PC-3 (cell line): ENCODE data around the gene NTPCR. TPM values are rescaled to one million over a fixed set of nuclear protein-coding genes. Genes with fewer than 3 reads are reported as not detected.

Experiments used
- ATAC-seq: fragments of 200-7000 bp; cut with Tn5 transposase; 2 replicates; pipeline ENCODE4 v1.9.1; 2020; ENCODE audit warnings: mild to moderate bottlenecking, moderate library complexity
- BruUV-seq: library from RNA; stranded (reverse); fragments of 400-500 nt; replicated peaks from 2 replicates; lab custom pipeline; 2021; lab: Mats Ljungman, UMichigan
- CTCF ChIA-PET: fragments of 300-600 bp; sonication (Branson Sonifier 250); formaldehyde crosslinking; loops from one replicate; lab custom pipeline; 2022; ENCODE audit warnings: antibody characterized with exemption; lab: Charles Lee
- POLR2A ChIA-PET: fragments of 300-600 bp; sonication (Branson Sonifier 250); formaldehyde crosslinking; loops from one replicate; lab custom pipeline; 2022; ENCODE audit warnings: antibody characterized with exemption; ENCODE audit not compliant: unreplicated experiment; lab: Charles Lee
- DNase-seq: peaks from one replicate; pipeline ENCODE4 v3.0.0-alpha.2; 2015
- H2AFZ ChIP-seq: fragments of 300-600 bp; sonication (generic); 2 replicates; pipeline ENCODE4 v1.6.0; 2016; ENCODE audit warnings: antibody characterized with exemption, low read length
- H3F3A ChIP-seq: fragments of 300-600 bp; sonication (generic); one replicate; pipeline ENCODE4 v1.6.0; 2017; ENCODE audit warnings: antibody characterized with exemption, low read length, control low read depth, mild to moderate bottlenecking; ENCODE audit not compliant: unreplicated experiment
- H3K27ac ChIP-seq: fragments of 300-600 bp; sonication (generic); 2 replicates; pipeline ENCODE4 v1.5.1; 2016; ENCODE audit warnings: mild to moderate bottlenecking, low read length
- H3K27me3 ChIP-seq: fragments of 300-600 bp; sonication (generic); 2 replicates; pipeline ENCODE4 v1.6.1; 2016; ENCODE audit warnings: low read length, mixed read lengths
- H3K36me3 ChIP-seq: fragments of 300-600 bp; sonication (generic); 2 replicates; pipeline ENCODE4 v1.6.1; 2016; ENCODE audit warnings: low read depth, mixed run types, low read length, mixed read lengths
- H3K4me1 ChIP-seq: fragments of 300-600 bp; sonication (generic); 2 replicates; pipeline ENCODE4 v1.5.1; 2016; ENCODE audit warnings: low read length; ENCODE audit not compliant: insufficient read depth
- H3K4me2 ChIP-seq: fragments of 300-600 bp; sonication (generic); 2 replicates; pipeline ENCODE4 v1.6.0; 2016; ENCODE audit warnings: low read length
- H3K4me3 ChIP-seq: fragments of 300-600 bp; sonication (generic); 2 replicates; pipeline ENCODE4 v1.5.1; 2016; ENCODE audit warnings: mild to moderate bottlenecking, low read length, mixed read lengths
- H3K79me2 ChIP-seq: fragments of 300-600 bp; sonication (generic); 2 replicates; pipeline ENCODE4 v1.6.1; 2017; ENCODE audit warnings: low read length, mixed read lengths
- H3K9ac ChIP-seq: fragments of 300-600 bp; sonication (generic); 2 replicates; pipeline ENCODE4 v1.6.0; 2016; ENCODE audit warnings: mild to moderate bottlenecking, low read length
- H3K9me2 ChIP-seq: fragments of 300-600 bp; sonication (generic); replicated peaks from 2 replicates; pipeline ENCODE4 v1.6.1; 2016; ENCODE audit warnings: mixed run types, low read length, mixed read lengths
- H3K9me3 ChIP-seq: fragments of 300-600 bp; sonication (generic); 2 replicates; pipeline ENCODE4 v1.6.1; 2016; ENCODE audit warnings: low read length, mixed read lengths
- H4K20me1 ChIP-seq: fragments of 300-600 bp; sonication (generic); 2 replicates; pipeline ENCODE4 v1.6.1; 2016; ENCODE audit warnings: low read length, mixed read lengths
- CTCF ChIP-seq: fragments of 300-600 bp; sonication (generic); conservative IDR thresholded peaks from 2 replicates; pipeline ENCODE4 v1.5.1; 2017; ENCODE audit warnings: antibody characterized with exemption, low read depth, mild to moderate bottlenecking, low read length
- EZH2 ChIP-seq: fragments of 300-600 bp; sonication (generic); IDR thresholded peaks from one replicate; pipeline ENCODE4 v1.6.1; 2017; ENCODE audit warnings: antibody characterized with exemption, mild to moderate bottlenecking, low read length; ENCODE audit not compliant: unreplicated experiment
- EZH2phosphoT487 ChIP-seq: fragments of 300-600 bp; sonication (generic); IDR thresholded peaks from 2 replicates; pipeline ENCODE4 v1.6.1; 2018; ENCODE audit warnings: mild to moderate bottlenecking, antibody characterized with exemption, low read length, borderline replicate concordance
- intact Hi-C: fragments of 100-400 bp; cut with micrococcal nuclease; formaldehyde crosslinking; loops from 2 replicates; pipeline ENCODE4 v1.9.0; 2023
- total RNA-seq: library from RNA; depleted of rRNA; stranded (reverse); fragments of >200 nt; gene quantifications from 2 replicates; pipeline ENCODE4 v1.2.3, GENCODE V29; 2014

The NTPCR gene
- total RNA-seq, 1 experiment from 2014 or later: 43.1 TPM

- intact Hi-C loops: no loop called here
- H3F3A ChIP-seq: no peaks in the 10 kb centered on the region
- H3K9ac ChIP-seq: no peak overlapping the region
- H4K20me1 ChIP-seq: no peaks in the 10 kb centered on the region
- CTCF ChIA-PET: no interaction called here
- H3K79me2 ChIP-seq: no peaks in the 10 kb centered on the region
- H3K9me2 ChIP-seq: no peaks in the 10 kb centered on the region
- POLR2A ChIA-PET: no interaction called here
- no peaks in the 10 kb centered on the region for H3K27me3 ChIP-seq
- ATAC-seq: no peak
- no peak overlapping the region for H3K4me2 ChIP-seq
- H3K4me3 ChIP-seq: no peak overlapping the region
- TF ChIP-seq CTCF: no peak
- TF ChIP-seq EZH2: no peak
- TF ChIP-seq EZH2phosphoT487: no peak
- H3K9me3 ChIP-seq: no peaks in the 10 kb centered on the region
- DNase-seq: no peak
- BruUV-seq: no TSS peak
- H3K4me1 ChIP-seq: peaks cover 11% of the 10 kb centered on the region
- H2AFZ ChIP-seq: no peak overlapping the region
- H3K36me3 ChIP-seq: no peaks in the 10 kb centered on the region
- no peak overlapping the region for H3K27ac ChIP-seq
Observed at GRCh38 chr1:232901255-232901654, 49.2 kb upstream of the NTPCR start.

GRCh38 chr1:232902774-232903350, 47.5 kb upstream of the NTPCR start:
- DNase-seq (no peak), ATAC-seq (no peak)
- H3K4me3 ChIP-seq: no peak overlapping the region
- H2AFZ ChIP-seq: no peak overlapping the region
- no peaks in the 10 kb centered on the region for H4K20me1 ChIP-seq
- CTCF ChIA-PET: no interaction called here
- H3K79me2 ChIP-seq: no peaks in the 10 kb centered on the region
- no peak for TF ChIP-seq CTCF
- TF ChIP-seq EZH2: no peak
- no peak for TF ChIP-seq EZH2phosphoT487
- BruUV-seq: no TSS peak
- POLR2A ChIA-PET: interaction anchor here (0.6 kb wide), 2 partner anchors 518 to 650 kb away, joined by 3 read pairs; no protein-coding TSS in a partner anchor
- H3K9me2 ChIP-seq: no peaks in the 10 kb centered on the region
- H3K4me1 ChIP-seq: peaks cover 11% of the 10 kb centered on the region
- no peaks in the 10 kb centered on the region for H3F3A ChIP-seq
- no peak overlapping the region for H3K9ac ChIP-seq
- H3K27ac ChIP-seq: no peak overlapping the region
- intact Hi-C loops: no loop called here
- no peak overlapping the region for H3K4me2 ChIP-seq
- no peaks in the 10 kb centered on the region for H3K27me3 ChIP-seq
- H3K9me3 ChIP-seq: no peaks in the 10 kb centered on the region
- no peaks in the 10 kb centered on the region for H3K36me3 ChIP-seq

GRCh38 chr1:232904131-232904530, 46.3 kb upstream of the NTPCR start:
- ChIA-PET POLR2A (interaction anchor here (0.6 kb wide), 2 partner anchors 144 to 503 kb away, joined by 3 to 4 read pairs; no protein-coding TSS in a partner anchor), CTCF (no interaction called here)
- Histone ChIP-seq H2AFZ (no peak overlapping the region), H4K20me1 (no peaks in the 10 kb centered on the region), H3K4me2 (no peak overlapping the region), H3K9ac (no peak overlapping the region), H3K4me1 (peaks cover 11% of the 10 kb centered on the region), H3K9me3 (no peaks in the 10 kb centered on the region), H3K9me2 (no peaks in the 10 kb centered on the region), H3K27ac (no peak overlapping the region), H3K36me3 (no peaks in the 10 kb centered on the region), H3K4me3 (no peak overlapping the region), H3K79me2 (no peaks in the 10 kb centered on the region), H3F3A (no peaks in the 10 kb centered on the region), H3K27me3 (no peaks in the 10 kb centered on the region)
- no TSS peak for BruUV-seq
- intact Hi-C loops: no loop called here
- ATAC-seq (no peak), DNase-seq (no peak)
- no peak for TF ChIP-seq EZH2phosphoT487
